Heart left ventricle (tissue), 16 donors: ENCODE results near the gene CIRBP. TPM values are rescaled to one million over a fixed set of nuclear protein-coding genes. Genes with fewer than 3 reads are reported as not detected.
A peak's percentile ranks its signal among the peaks of the same experiment; 100 is the strongest.
"Not testable (repeated sequence)": the region's sequence is repeated elsewhere in the genome, so short reads cannot be mapped to it uniquely, and the experiment has no call there.

Experiments used
- ATAC-seq, 4 donors: fragments of 200-7000 bp; cut with Tn5 transposase; one replicate each; pipeline ENCODE4 v1.9.1; 2020 to 2022; ENCODE audit warnings: moderate library complexity in 4 of 4, mild to moderate bottlenecking in 3 of 4, moderate number of reproducible peaks in 1 of 4
- DNase-seq, 5 donors: peaks; one replicate each; pipeline ENCODE4 v3.0.0-alpha.2; 2020
- H3K27ac ChIP-seq, 12 donors: fragments of 200-600 bp; sonication (generic) in 4 of 12; one replicate each; pipeline versions ENCODE4 v1.5.0 to v1.8.0; 2016 to 2022; ENCODE audit warnings: mild to moderate bottlenecking in 2 of 12
- H3K27me3 ChIP-seq, 9 donors: fragments of 200-600 bp; sonication (generic) in 2 of 9; one replicate each; pipeline versions ENCODE4 v1.5.1 to v1.8.0; 2016 to 2022; ENCODE audit warnings: mild to moderate bottlenecking in 3 of 9
- H3K36me3 ChIP-seq, 9 donors: fragments of 200-600 bp; sonication (generic) in 2 of 9; one replicate each; pipeline versions ENCODE4 v1.5.0 to v1.8.0; 2018 to 2022; ENCODE audit warnings: mild to moderate bottlenecking in 2 of 9
- H3K4me1 ChIP-seq, 12 donors: fragments of 200-600 bp; sonication (generic) in 4 of 12; one replicate each; pipeline versions ENCODE4 v1.5.0 to v1.8.0; 2016 to 2022; ENCODE audit warnings: mild to moderate bottlenecking in 3 of 12
- H3K4me3 ChIP-seq, 12 donors: fragments of 200-600 bp; sonication (generic) in 4 of 12; one replicate each; pipeline versions ENCODE4 v1.5.0 to v1.8.0; 2017 to 2022; ENCODE audit warnings: mild to moderate bottlenecking in 9 of 12, moderate library complexity in 4 of 12
- H3K9me3 ChIP-seq, 12 donors: fragments of 200-600 bp; sonication (generic) in 4 of 12; one replicate each; pipeline versions ENCODE4 v1.5.0 to v1.8.0; 2016 to 2022; ENCODE audit warnings: mild to moderate bottlenecking in 1 of 12
- CTCF ChIP-seq, 12 donors: fragments of 200-600 bp; sonication (generic) in 4 of 12; IDR thresholded peaks; one replicate each; pipeline versions ENCODE4 v1.5.0 to v1.8.0; 2018 to 2022; ENCODE audit warnings: antibody characterized with exemption in 12 of 12, mild to moderate bottlenecking in 5 of 12
- POLR2A ChIP-seq, 2 donors: fragments of 450-650 bp; IDR thresholded peaks; one replicate each; pipeline ENCODE4 v1.6.1; 2017; ENCODE audit warnings: antibody characterized with exemption in 2 of 2, mild to moderate bottlenecking in 2 of 2, moderate library complexity in 2 of 2
- WGBS, 4 donors: extraction: QIAGEN DNeasy Blood & Tissue Kit in 2 of 4; methylation state at CpG; one replicate each; pipeline versions ENCODE4 v1.1.5 to v1.1.7; 2013 to 2018; 5-methylcytosine and 5-hydroxymethylcytosine counted together
- intact Hi-C, 10 donors: fragments of 100-400 bp; cut with DNase I; formaldehyde crosslinking; loops; one replicate each; pipeline versions ENCODE4 v1.11.1 to v1.14.2; 2022
- polyA plus RNA-seq, 2 donors: library from polyadenylated mRNA; stranded (reverse); fragments of 200-250 nt; gene quantifications; one replicate each; pipeline ENCODE4 v1.2.3, GENCODE V29; 2013
- total RNA-seq, 9 donors: library from RNA; depleted of rRNA in 2 of 9; stranded (reverse); fragments of >200 nt in 2 of 9; fragmentation: NEBNext Ultra II Directional in 3 of 9; extraction: Animal tissue kit (Norgen Biotek cat#: 25700) in 3 of 9; gene quantifications; one replicate each; pipeline versions ENCODE4 v1.1.0 to v1.2.4, GENCODE V29; 2016 to 2023
- donor health status: ischemic (EF 13 %, LVEDD 7.1; RV severe dilation, severe dysfunction).
- donor health status: healthy with polysubstance abuse.
- donor health status: DM: no; HTN: yes; CAD: no.
- donor health status: DM: no; HTN: no; CAD: no.
- donor health status: ischemic (EF 25% LVEDD 6.9; RV normal size, moderate dysfunction).
- donor health status: ischemic (EF 25% LVEDD 5.7; RV mildly dilated, moderate dysfunction).
- donor health status: healthy.
- donor health status: DM: yes; HTN: yes; CAD: no.
- donor health status: ischemic (EF 35%, LVEDD 5.7; RV mildly dilated, moderate dysfunction).
- donor health status: nonischemic (EF 11% LVEDD 7.7; RV severe dilation, severe dysfunction).
- donor health status: DM: yes; HTN: yes; CAD: no.
- donor health status: PGD.
- donor health status: ischemic (EF 29% LVEDD 5.4; RV normal size, mild dysfunction).
- donor health status: nonischemic (EF 23%, LVEDD 6.1; RV moderate dilation, normal function).

The CIRBP gene
- total and polyA plus RNA-seq, 11 donors = 149 to 425 (median 269) TPM

GRCh38 chr19:1318678-1319471, 49.7 kb downstream of the CIRBP start:
- DNase-seq = no peak
- Histone ChIP-seq H3K27me3 (peaks cover 8 to 75% (median 40%) of the 10 kb centered on the region in 9 donors), H3K4me3 (peak overlapping the region in 1 of 12 donors; percentile 38), H3K36me3 (no peaks in the 10 kb centered on the region), H3K4me1 (peaks cover 0 to 11% (median 5%) of the 10 kb centered on the region in 12 donors), H3K27ac (no peak overlapping the region), H3K9me3 (no peaks in the 10 kb centered on the region)
- TF ChIP-seq CTCF (IDR thresholded peaks at IDR 0.05) (no peak), POLR2A (IDR thresholded peaks at IDR 0.05) (no peak)
- 44 to 64% (median 52%) methylated on average over 39 to 46 of the region's 46 CpGs for WGBS, 4 donors
- intact Hi-C loops = loop anchor here in 4 of 10 donors (5.0 to 10.0 kb wide), 4 partner anchors 63 to 136 kb away; partner anchors contain the start of genes APC2 (in 1 of the 4), GAMT (in 1 of the 4) and NDUFS7 (in 1 of the 4)
- ATAC-seq = no peak

- DNase-seq, H3K27ac ChIP-seq, H3K9me3 ChIP-seq, intact Hi-C loops, H3K36me3 ChIP-seq, ATAC-seq, H3K4me3 ChIP-seq: not testable (repeated sequence)
- H3K4me1 ChIP-seq = peaks cover 0 to 20% (median 12%) of the 10 kb centered on the region in 12 donors
- 87 to 93% (median 92%) methylated on average over 3 of the region's 3 CpGs for WGBS, 4 donors
- peaks cover 8 to 75% (median 31%) of the 10 kb centered on the region in 9 donors for H3K27me3 ChIP-seq
These were observed 51.1 kb downstream of the CIRBP start for GRCh38 chr19:1320282-1320650.

GRCh38 chr19:1321539-1321938, 52.4 kb downstream of the CIRBP start:
- Histone ChIP-seq H3K36me3 (no peaks in the 10 kb centered on the region), H3K9me3 (no peaks in the 10 kb centered on the region), H3K4me1 (peaks cover 0 to 14% (median 7%) of the 10 kb centered on the region in 12 donors), H3K27ac (no peak overlapping the region), H3K27me3 (peaks cover 2 to 65% (median 20%) of the 10 kb centered on the region in 9 donors), H3K4me3 (no peak overlapping the region)
- 81 to 90% (median 87%) methylated on average over 9 of the region's 9 CpGs for WGBS, 4 donors
- DNase-seq (no peak), ATAC-seq (no peak)
- intact Hi-C loops = no loop called here
- TF ChIP-seq POLR2A (IDR thresholded peaks at IDR 0.05) (no peak), CTCF (IDR thresholded peaks at IDR 0.05) (no peak)

- peaks cover 0 to 14% (median 7%) of the 10 kb centered on the region in 12 donors for H3K4me1 ChIP-seq
- H3K9me3 ChIP-seq = no peaks in the 10 kb centered on the region
- 81 to 94% (median 89%) methylated on average over 10 to 16 of the region's 16 CpGs for WGBS, 4 donors
- no peaks in the 10 kb centered on the region for H3K36me3 ChIP-seq
- TF ChIP-seq CTCF (IDR thresholded peaks at IDR 0.05) = no peak
- no peak for TF ChIP-seq POLR2A (IDR thresholded peaks at IDR 0.05)
- intact Hi-C loops = no loop called here
- no peak overlapping the region for H3K4me3 ChIP-seq
- H3K27me3 ChIP-seq = peaks cover 0 to 57% (median 14%) of the 10 kb centered on the region in 9 donors
- H3K27ac ChIP-seq = no peak overlapping the region
- no peak for ATAC-seq
- no peak for DNase-seq
These were observed 53.3 kb downstream of the CIRBP start for GRCh38 chr19:1322198-1322981.
